ENCODE results near the gene OPN1MW3.
"Not testable (repeated sequence)": the region's sequence is repeated elsewhere in the genome, so short reads cannot be mapped to it uniquely, and the experiment has no call there.

OPN1MW3 gene

DNA sequence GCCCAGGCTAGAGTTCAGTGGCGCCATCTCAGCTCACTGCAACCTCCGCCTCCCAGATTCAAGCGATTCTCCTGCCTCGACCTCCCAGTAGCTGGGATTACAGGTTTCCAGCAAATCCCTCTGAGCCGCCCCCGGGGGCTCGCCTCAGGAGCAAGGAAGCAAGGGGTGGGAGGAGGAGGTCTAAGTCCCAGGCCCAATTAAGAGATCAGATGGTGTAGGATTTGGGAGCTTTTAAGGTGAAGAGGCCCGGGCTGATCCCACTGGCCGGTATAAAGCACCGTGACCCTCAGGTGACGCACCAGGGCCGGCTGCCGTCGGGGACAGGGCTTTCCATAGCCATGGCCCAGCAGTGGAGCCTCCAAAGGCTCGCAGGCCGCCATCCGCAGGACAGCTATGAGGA is at the start of gene OPN1MW3:
OPN1MW3 (plus strand) TSS at position 301 of the 400 bp plus-strand sequence; CDS start at position 339, 38 bp downstream.
- not testable (repeated sequence) for DNase-seq

DNA sequence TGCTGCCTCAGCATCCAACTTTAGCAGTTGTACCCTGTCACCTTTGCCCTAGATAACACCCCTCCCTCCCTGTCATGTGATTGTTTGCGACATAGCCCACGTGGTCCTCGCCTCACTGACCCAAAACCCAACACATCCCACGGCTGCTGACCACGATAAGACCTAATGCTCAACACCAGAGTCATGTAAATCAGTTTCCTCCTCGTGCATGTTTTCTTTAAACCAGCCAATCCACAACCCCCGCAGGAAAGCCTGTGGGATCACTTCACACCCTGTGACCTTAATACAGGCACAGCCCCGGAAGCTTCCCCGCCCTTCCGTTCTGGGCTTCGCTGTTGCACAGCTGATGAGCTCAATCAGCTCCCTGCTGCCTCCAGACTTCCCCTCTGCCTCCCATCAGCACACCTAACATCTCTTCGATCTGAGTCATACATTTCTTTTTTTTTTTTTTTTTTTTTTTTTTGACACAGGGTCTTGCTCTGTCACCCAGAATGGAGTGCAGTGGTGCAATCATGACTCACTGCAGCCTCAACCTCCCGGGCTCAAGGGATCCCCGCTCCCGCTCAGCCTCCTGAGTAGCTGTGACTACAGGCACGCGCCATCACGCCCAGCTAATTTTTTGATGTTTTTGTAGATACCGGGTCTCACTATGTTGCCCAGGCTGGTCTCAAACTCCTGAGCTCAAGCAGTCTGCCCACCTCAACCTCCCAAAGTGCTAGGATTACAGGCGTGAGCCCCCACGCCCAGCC is 47.5 kb upstream of the OPN1MW3 start:
- not testable (repeated sequence) for DNase-seq

DNA sequence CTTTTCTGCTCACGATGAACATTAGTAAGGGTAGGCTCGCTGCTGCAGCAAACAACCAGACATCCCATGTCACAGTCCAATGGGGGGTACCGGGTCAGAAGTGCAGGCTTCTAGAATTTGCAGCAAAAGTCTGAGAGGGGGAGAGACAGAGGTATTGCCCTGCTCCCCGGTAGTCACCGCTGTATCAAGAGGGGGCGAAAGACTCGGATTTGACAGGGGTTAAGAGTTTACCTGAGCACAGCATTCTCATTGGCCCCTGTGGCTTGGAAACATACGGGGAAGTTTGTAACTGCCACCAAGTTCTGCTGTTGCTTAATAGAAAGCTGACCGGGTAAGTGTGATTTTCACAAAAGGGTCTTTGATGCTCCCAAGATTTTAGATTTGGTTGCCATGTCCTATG is 46.3 kb upstream of the OPN1MW3 start:
- not testable (repeated sequence) for DNase-seq

DNA sequence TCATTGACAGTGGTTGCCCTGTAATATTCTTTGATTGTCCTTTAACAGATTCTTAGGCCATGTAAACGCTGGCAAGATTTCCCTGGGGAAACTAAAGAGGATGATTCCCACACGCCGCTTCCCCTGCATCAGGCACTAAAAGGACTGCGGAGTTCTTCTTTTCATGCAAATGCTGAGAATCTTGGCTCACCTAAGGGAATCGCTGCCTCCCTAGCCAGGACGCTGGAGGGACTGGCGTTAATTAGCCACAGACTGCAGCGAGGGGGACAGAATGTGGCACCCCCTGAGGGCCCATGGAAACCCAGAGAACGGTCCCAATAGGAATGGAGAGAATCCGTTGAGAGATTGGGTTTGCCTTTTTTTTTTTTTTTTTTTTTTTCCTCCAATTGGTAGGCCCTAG is 45.9 kb upstream of the OPN1MW3 start:
- not testable (repeated sequence) for DNase-seq

DNA sequence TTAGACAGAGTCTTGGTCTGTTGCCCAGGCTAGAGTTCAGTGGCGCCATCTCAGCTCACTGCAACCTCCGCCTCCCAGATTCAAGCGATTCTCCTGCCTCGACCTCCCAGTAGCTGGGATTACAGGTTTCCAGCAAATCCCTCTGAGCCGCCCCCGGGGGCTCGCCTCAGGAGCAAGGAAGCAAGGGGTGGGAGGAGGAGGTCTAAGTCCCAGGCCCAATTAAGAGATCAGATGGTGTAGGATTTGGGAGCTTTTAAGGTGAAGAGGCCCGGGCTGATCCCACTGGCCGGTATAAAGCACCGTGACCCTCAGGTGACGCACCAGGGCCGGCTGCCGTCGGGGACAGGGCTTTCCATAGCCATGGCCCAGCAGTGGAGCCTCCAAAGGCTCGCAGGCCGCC is 37.9 kb upstream of the OPN1MW3 start, which contains the start of gene OPN1MW2:
OPN1MW2 (plus strand) TSS at position 301 of the 400 bp plus-strand sequence; CDS start at position 361, 60 bp downstream.
- not testable (repeated sequence) for DNase-seq

DNA sequence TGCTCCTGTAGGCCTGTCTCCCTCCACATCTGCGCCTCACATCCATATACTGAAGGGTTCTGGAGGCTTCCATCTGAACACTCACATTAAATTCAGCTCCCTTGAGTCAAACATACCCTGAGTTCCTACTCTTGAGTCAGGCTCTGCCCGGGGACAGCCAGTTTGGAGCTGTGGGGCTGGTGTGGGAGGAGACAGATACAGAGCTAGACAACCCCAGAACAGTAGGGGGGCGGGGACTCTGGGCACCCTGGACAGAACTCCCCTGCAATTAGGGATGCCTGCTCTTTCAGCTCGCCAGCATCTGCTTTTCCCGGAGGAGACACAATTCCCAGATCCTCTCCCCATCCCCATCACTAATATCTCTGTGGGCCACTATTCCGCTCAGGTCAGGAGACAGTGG is 32.1 kb upstream of the OPN1MW3 start:
- not testable (repeated sequence) for DNase-seq

DNA sequence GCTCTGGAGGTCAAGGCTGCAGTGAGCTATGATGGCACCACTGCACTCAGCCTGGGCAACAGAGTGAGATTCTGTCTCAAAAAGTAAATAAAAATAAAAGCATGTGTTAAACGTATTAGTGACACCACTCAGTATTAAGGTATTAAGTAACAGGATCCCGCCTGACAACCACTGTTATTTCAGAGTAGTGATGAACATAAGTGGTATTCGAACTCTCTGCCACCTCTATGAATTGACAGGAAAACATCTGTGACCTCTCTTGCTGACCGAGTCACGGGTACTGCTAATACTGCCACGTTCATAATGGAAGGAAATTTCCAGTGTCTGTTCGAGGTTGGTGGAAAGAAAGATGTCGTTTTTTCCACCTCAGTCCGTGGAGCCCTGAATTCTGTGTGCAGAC is 30.7 kb upstream of the OPN1MW3 start:
- not testable (repeated sequence) for DNase-seq

DNA sequence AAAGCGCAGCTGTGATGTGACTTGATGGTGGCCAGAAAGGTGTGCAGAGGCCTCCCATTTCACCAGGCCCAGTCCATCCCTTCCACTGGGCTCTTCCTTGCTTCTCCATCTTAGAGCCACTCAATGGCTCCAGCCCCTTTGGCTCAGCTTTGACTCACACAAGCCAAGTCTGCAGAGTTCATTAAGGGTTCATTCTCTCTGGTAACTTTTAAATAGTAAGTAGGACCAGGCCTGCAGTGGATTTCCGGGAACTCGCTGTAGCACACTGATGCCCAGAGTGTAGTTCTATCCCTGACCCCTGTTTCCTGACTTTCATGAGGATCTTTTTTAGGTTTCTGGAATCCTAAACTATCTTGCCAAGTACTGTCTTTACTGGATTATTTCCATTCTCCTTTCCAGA is 25.9 kb upstream of the OPN1MW3 start:
- DNase-seq = not testable (repeated sequence)

DNA sequence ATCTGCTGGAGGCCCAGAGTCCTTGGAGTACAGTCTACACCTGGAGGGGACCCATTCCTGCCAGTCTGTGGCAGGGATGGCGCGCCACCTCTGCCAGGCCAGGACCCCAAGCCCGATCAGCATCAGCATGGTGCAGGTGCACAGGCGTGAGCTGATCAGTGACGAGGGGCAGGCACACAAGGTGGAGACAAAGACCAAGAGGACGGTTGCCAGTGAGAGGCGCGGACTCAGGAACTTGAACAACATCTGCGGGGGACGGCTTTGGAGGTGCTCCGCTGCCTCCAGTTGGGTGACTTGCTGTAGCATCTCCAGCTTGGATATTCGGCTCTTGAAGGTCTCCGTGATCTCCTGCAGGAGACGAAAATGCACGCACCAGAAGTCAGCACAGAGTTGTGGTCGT is 23.8 kb upstream of the OPN1MW3 start:
- not testable (repeated sequence) for DNase-seq

DNA sequence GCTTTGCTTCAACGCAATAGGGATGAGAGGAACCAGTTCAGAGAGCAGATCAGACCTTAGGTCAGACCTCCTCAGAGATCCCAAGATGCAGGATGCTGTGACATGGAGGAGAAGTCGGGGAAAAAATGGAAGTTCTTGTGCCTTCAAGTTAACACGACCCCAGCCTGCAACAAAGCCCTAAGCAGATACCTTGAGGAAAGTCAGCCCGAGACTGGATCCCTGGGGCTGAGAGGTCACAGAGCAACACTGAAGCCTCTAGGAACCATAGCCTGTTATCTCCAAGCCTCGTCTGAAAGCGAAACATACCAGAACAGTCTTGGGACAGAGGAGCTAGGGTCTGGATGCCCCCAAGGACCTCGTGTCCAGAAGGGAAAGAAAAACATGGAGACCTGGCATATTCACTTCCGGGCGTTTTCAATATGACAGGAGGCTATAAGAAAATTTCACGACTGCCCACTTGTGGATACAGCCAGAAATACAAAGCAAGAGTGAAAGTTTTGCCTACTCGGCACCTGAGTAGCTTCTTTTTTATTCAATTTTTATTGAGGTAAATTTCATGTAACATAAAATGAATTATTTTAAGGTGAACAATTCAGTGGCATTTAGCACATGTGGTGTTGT is 18.3 kb upstream of the OPN1MW3 start:
- not testable (repeated sequence) for DNase-seq

DNA sequence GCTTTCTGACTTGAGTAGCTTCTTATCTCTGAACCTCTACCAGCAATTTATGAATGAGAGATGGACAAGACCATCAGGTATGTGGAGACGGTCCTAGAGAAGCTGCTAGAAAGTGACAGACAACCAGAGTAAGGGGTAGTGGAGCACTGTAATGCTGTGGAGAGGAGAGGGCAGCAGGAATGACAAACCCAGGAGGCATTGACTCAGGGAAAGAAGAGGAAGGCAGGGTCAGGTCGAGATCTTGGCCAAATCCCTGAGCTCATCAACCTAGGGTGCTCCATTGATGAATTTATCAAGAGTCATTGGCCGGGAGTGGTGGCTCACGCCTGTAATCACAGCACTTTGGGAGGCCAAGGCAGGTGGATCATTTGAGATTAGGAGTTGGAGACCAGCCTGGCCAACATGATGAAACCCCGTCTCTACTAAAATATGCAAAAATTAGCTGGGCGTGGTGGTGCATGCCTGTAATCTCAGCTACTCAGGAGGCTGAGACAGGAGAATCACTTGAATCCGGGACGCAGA is 17.3 kb upstream of the OPN1MW3 start:
- not testable (repeated sequence) for DNase-seq

DNA sequence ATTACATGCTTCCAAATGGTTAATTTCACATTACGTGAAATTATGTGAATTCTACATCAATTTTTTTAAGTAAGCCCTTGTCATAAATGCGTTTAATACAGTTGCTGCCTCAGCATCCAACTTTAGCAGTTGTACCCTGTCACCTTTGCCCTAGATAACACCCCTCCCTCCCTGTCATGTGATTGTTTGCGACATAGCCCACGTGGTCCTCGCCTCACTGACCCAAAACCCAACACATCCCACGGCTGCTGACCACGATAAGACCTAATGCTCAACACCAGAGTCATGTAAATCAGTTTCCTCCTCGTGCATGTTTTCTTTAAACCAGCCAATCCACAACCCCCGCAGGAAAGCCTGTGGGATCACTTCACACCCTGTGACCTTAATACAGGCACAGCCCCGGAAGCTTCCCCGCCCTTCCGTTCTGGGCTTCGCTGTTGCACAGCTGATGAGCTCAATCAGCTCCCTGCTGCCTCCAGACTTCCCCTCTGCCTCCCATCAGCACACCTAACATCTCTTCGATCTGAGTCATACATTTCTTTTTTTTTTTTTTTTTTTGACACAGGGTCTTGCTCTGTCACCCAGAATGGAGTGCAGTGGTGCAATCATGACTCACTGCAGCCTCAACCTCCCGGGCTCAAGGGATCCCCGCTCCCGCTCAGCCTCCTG is 9.9 kb upstream of the OPN1MW3 start:
- DNase-seq = not testable (repeated sequence)

DNA sequence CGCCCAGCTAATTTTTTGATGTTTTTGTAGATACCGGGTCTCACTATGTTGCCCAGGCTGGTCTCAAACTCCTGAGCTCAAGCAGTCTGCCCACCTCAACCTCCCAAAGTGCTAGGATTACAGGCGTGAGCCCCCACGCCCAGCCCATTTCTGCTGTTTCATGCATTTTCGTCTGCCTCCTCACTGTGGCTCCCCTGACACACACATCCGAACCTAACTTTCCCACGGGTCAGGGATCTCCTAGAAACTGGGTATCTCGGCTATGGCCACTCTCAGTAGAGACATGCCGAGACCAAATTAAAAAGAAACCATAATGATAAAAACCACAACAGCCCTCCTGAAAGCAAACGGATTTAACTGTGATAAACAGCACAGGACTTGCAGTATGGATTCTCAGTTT is 9.3 kb upstream of the OPN1MW3 start:
- DNase-seq = not testable (repeated sequence)

DNA sequence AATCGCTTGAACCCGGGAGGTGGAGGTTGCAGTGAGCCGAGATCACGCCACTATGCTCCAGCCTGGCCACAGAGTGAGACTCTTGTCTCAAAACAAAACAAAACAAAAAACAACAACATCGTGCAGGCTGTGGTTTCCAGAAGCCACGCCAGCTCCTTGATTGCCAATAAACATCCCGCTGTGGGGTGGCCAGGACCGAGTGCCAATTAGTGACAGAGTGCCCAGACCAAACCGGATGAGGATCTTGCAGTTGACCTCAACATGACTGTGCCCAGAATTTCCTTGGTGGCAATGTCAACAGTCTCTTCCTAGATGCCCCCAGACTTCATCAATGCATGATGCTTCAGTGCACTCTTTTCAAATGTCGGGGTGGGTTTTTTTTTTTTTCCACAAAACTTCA is 1.3 kb downstream of the OPN1MW3 start:
- not testable (repeated sequence) for DNase-seq

DNA sequence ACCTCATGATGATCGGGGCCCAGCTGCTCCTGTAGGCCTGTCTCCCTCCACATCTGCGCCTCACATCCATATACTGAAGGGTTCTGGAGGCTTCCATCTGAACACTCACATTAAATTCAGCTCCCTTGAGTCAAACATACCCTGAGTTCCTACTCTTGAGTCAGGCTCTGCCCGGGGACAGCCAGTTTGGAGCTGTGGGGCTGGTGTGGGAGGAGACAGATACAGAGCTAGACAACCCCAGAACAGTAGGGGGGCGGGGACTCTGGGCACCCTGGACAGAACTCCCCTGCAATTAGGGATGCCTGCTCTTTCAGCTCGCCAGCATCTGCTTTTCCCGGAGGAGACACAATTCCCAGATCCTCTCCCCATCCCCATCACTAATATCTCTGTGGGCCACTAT is 5.7 kb downstream of the OPN1MW3 start:
- DNase-seq = not testable (repeated sequence)

DNA sequence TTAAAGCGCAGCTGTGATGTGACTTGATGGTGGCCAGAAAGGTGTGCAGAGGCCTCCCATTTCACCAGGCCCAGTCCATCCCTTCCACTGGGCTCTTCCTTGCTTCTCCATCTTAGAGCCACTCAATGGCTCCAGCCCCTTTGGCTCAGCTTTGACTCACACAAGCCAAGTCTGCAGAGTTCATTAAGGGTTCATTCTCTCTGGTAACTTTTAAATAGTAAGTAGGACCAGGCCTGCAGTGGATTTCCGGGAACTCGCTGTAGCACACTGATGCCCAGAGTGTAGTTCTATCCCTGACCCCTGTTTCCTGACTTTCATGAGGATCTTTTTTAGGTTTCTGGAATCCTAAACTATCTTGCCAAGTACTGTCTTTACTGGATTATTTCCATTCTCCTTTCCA is 11.9 kb downstream of the OPN1MW3 start:
- not testable (repeated sequence) for DNase-seq

DNA sequence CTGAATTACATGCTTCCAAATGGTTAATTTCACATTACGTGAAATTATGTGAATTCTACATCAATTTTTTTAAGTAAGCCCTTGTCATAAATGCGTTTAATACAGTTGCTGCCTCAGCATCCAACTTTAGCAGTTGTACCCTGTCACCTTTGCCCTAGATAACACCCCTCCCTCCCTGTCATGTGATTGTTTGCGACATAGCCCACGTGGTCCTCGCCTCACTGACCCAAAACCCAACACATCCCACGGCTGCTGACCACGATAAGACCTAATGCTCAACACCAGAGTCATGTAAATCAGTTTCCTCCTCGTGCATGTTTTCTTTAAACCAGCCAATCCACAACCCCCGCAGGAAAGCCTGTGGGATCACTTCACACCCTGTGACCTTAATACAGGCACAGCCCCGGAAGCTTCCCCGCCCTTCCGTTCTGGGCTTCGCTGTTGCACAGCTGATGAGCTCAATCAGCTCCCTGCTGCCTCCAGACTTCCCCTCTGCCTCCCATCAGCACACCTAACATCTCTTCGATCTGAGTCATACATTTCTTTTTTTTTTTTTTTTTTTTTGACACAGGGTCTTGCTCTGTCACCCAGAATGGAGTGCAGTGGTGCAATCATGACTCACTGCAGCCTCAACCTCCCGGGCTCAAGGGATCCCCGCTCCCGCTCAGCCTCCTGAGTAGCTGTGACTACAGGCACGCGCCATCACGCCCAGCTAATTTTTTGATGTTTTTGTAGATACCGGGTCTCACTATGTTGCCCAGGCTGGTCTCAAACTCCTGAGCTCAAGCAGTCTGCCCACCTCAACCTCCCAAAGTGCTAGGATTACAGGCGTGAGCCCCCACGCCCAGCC is 27.3 kb downstream of the OPN1MW3 start:
- not testable (repeated sequence) for DNase-seq

DNA sequence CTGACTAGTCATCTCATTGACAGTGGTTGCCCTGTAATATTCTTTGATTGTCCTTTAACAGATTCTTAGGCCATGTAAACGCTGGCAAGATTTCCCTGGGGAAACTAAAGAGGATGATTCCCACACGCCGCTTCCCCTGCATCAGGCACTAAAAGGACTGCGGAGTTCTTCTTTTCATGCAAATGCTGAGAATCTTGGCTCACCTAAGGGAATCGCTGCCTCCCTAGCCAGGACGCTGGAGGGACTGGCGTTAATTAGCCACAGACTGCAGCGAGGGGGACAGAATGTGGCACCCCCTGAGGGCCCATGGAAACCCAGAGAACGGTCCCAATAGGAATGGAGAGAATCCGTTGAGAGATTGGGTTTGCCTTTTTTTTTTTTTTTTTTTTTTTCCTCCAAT is 29.0 kb downstream of the OPN1MW3 start:
- DNase-seq = not testable (repeated sequence)

DNA sequence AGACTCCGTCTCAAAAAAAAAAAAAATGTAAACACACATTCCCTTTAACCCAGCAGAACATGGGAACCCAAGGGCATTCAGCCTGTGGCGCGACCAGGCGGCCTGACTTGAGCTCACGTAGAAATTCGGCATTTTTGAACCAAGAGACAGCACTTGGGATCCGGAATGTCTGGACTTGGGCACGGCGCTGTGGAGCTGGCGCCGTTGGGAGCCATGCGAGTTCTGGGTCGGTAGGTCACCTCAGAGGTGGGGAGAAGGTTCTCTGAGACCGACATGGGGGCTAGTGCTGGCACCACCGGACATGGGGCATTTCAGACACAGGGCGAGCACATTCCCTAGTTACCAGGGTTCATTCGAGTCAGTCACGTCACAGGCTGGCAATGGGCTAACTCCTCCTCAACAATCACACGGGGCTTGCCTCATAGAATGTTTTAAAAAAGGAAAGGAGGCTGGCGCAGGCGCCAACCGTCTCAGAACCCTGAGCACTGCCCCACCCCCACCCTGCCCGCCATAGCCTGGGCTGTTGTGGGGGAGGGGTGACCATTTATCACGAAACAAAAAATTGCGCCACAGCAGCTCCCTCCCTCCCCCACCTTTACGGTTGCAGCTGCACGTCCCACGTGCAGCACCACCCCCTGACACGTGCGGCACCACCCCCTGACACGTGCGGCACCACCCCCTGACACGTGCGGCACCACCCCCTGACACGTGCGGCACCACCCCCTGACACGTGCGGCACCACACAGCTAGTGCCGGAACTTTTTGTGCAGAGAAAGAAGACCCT is 37.6 kb downstream of the OPN1MW3 start, which contains the start of gene TEX28:
TEX28 (minus strand) TSS at position 334 of the 784 bp plus-strand sequence. CDS start 3,007 bp downstream, outside the sequence.
- no peak for DNase-seq

DNA sequence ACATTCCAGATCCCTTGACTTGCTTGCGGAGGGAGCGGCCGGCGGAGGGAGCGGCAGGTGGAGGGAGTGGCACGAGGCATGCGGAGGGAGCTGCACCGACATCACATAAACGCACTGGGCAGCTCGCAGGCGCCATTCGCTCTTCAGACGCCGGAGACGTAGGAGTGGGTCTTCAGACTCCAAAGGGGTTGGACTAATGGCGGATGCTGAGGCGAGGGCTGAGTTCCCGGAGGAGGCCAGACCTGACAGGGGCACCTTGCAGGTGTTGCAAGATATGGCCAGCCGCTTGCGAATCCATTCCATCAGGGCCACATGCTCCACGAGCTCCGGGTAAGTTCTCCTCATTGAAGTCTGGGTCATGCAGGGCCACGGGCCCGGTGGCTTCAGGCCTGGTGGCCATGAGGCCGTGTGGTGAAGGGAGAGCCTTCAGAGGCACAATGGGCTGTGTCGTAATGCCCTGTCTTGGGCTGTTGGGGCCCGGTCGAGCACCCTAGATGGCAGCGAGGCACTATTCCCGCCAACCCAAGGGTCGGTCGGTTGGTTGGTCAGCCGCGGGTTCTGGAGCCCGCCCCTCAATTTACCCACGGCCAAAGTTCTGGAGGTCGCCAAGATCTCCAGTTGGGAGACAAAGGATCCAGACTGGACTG is 38.4 kb downstream of the OPN1MW3 start, which contains the start of gene TKTL1:
TKTL1 (plus strand) TSS at position 132 of the 647 bp plus-strand sequence; CDS start at position 197, 65 bp downstream.
- DNase-seq = no peak

DNA sequence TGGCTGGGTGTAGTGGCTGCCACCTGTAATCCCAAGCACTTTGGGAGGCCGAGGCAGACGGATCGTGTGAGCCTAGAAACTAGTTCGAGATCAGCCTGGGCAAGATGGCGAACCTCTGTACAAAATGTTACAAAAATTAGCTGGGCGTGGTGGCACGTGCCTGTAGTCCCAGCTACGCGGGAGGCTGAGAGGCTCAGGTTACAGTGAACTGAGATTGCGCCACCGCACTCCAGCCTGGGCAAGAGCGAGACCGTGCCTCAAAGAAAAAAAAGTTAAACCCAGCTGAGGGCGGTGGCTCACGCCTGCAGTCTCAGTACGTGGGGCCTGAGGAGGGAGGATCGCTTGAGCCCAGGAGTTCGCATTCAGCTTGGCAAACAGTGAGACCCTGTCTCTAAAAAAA is 39.3 kb downstream of the OPN1MW3 start:
- DNase-seq = no peak
